Stimulated activated CD8-positive, alpha-beta memory T cell treated with anti-CD3 and anti-CD28 coated beads, Interleukin-4, amount 100 ng/mL, for 24 hours (primary cell): ENCODE data around the gene S100P.

Source experiments
- DNase-seq: peaks from one replicate; pipeline ENCODE4 v3.0.0-alpha.2; 2020; ENCODE audit warnings: low read depth

Gene S100P

GRCh38 chr4:6697131-6697530 lies 3.5 kb downstream of the S100P start:
- DNase-seq: no peak

GRCh38 chr4:6699388-6699787 lies 5.7 kb downstream of the S100P start:
- no peak for DNase-seq

GRCh38 chr4:6699903-6700302 lies 6.2 kb downstream of the S100P start:
- DNase-seq: no peak

DNA sequence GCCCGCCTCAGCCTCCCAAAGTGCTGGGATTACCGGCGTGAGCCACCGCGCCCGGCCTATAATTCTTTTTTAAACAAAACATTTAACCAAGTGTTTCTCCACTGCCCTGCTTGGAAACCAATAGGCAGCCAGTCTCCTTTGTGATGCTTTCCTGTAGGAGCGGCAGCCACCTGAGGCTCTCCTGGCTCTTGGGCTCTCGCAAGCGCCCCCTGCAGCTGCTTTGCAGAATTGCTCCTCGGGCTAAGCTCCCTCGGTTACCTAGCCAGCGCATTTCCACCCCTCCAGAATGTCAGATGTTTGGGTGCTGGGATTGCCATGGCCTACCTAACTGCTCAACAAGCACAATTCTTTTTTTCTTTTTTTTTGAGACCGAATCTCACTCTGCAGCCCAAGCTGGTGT lies 7.7 kb downstream of the S100P start:
- DNase-seq: no peak

DNA sequence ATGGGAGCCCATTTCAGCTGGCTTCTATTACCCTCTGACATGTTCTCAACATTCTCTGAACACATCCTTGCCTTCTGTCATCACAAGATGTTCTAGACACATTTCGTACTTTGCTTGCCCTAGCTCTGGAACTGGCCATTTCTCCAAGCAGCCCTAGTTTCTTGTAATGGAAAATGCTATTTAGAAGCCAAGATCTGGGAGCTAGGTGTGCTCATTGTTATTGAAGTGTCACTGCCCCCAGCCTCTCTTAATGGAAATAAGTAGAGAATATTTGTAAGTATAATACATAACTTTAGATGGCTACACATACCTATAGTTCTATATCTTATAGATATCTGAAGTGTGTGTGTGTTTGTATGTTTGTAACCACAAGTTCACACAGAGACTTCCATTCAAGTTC lies 9.1 kb downstream of the S100P start:
- DNase-seq: no peak

DNA sequence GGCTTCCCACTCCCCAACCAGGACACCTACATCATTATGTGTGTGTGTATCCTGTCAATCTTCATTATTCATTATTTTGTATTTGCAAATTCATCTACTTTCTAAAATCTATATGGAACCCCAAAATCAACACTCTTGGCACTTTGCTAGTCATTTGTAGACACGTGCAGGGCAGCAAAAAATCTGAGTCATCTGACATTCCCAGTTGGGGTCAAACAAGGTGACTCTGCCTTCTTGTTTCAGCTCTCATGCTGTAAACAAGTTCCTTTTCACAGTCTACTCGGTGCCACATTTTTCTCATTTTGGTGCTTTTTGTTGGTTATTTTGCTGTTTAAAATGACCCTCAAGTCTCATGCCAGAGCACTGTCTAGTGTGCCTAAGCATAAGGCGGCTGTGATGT lies 10.1 kb downstream of the S100P start:
- DNase-seq: no peak

- no peak for DNase-seq
These were observed 12.0 kb downstream of the S100P start for GRCh38 chr4:6705646-6706045.

GRCh38 chr4:6706173-6706572 lies 12.5 kb downstream of the S100P start:
- no peak for DNase-seq

DNA sequence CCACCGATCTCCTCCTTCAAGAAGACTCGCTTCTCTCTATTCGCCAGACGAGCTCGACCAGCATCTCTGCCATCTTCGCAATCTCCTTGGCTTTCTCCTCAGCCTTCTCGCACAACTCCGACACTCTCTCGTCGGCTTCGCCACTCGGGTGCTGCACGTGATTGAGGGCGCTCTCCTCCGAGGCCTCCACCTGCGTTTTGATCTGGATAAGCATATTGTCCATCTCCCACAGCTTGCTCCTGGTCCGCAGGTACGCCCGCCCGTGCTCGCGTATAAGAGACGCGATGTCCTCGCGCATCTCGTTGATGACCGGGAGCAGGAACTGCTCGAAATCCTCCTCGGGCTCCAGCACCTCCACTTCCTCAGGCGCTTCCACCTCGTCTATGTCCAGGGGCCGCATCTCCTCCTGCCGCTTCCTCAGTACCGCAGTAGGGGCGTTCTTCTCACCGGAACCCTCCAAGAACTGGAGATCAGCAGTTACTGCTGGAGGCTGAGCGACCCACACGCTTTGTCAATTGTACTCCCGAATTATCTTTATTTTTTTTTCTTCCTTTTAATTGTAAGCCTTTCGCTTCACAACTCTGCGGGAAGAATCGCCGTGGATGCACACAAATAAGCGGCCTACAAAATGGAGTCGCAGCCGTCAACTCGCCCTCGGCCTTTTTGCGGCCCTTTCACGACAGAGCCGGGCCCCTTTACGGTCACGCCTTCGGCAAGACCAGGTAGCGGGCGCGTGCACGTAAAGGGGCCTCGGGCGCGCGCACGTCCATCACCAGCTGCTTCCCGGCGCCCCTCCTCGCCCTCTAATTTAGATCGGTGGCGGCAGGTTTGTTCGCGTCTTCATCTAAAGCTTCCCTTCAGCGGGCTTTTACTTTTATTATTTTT lies 15.8 kb downstream of the S100P start, which contains the start of gene MRFAP1L1:
Gene MRFAP1L1, minus strand, starts transcription at position 636 of the 885 bp plus-strand sequence. Its CDS starts 236 bp downstream, at position 400.
- DNase-seq: peak; percentile 96

DNA sequence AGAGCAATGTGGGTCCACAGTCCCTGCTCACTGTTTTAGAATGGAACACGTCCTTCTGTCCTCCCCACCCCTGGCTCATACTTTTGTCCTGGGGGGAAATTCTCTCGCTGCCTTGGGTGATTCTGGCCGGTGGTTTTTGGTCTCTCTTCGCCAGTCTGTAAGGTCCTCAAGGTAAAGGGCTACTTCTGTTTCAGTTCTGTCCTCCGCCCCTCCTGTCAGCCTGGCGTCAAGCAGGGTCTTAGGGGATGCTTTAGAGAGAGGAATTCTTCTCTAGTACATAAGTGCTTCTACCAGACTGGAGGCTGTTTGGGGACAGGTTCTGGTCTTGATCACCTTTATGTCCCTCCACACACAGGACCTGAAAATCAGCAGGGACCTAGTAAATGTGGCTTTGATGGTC lies 16.6 kb downstream of the S100P start:
- no peak for DNase-seq

GRCh38 chr4:6710996-6711395 lies 17.3 kb downstream of the S100P start:
- no peak for DNase-seq

GRCh38 chr4:6714954-6715353 lies 21.3 kb downstream of the S100P start:
- no peak for DNase-seq

DNA sequence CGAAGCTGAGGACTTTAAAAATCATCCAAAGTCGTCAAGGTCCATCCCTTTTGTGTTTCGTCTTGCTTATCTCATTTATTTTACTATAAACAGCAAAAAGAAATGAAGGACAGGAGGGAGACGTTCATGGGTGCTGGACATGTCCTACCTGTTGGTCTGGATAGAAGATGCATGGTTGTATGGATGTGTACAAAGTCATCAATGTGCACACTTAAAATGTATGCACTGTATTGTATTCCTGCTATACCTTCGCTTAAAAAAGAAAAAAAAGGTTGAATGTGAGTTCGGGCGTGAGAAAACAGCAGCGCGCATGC lies 22.0 kb downstream of the S100P start:
- DNase-seq: no peak

DNA sequence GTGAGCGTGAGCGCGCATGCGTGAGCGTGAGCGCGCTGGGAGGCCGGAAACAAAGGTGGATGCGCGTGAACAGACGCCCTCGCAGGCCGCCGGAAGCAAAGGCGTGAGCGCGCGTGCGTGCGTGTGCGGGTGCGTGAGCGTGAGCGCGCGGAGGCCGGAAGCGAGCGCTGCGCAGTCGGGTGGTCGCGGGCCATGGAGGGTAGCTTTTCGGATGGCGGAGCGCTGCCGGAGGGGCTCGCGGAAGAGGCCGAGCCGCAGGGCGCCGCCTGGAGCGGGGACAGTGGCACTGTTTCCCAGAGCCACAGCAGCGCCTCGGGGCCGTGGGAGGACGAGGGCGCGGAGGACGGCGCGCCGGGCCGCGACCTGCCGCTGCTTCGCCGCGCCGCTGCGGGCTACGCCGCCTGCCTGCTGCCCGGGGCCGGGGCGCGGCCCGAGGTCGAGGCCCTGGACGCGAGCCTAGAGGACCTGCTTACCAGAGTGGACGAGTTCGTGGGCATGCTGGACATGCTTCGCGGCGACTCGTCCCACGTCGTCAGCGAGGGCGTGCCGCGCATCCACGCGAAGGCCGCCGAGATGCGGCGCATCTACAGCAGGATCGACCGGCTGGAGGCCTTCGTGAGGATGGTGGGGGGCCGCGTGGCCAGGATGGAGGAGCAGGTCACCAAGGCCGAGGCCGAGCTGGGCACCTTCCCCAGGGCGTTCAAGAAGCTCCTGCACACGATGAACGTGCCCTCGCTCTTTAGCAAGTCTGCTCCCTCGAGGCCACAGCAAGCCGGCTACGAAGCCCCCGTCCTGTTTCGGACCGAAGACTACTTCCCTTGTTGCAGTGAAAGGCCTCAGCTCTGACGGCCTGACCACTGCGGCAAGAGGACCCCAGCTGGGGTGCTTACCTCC lies 22.6 kb downstream of the S100P start, which contains the start of gene BLOC1S4:
Gene BLOC1S4, plus strand, starts transcription at position 157 of the 894 bp plus-strand sequence. Its CDS starts 36 bp downstream, at position 193.
- peak; percentile 80 for DNase-seq

- no peak for DNase-seq
These were observed 23.4 kb downstream of the S100P start for GRCh38 chr4:6716958-6717655.

GRCh38 chr4:6718932-6719610 lies 25.4 kb downstream of the S100P start:
- DNase-seq: no peak

DNA sequence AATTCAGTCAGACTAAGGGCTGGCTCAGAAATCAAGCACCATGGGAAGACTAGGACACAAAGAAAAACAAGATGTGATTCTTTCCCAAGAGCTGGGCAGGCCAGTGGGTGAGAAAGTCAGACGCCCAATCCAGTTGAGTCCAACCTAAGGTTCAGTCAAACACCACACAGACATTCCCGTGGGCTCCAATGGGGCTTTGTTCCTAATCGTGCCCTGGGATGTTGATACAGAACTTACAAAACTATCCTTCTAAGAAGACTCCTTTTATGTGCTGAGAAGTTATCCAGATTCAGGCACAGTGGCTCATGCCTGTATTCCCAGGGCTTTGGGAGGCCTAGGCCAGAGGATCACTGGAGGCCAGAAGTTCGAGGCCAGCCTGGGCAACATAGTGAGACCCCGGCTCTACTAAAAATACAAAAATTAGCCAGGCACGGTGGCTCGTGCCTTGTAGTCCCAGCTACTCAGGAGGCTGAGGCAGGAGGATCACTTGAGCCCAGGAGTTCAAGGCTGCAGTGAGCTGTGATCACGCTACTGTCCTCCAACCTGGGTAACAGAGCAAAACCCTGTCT lies 26.0 kb downstream of the S100P start:
- DNase-seq: no peak

DNA sequence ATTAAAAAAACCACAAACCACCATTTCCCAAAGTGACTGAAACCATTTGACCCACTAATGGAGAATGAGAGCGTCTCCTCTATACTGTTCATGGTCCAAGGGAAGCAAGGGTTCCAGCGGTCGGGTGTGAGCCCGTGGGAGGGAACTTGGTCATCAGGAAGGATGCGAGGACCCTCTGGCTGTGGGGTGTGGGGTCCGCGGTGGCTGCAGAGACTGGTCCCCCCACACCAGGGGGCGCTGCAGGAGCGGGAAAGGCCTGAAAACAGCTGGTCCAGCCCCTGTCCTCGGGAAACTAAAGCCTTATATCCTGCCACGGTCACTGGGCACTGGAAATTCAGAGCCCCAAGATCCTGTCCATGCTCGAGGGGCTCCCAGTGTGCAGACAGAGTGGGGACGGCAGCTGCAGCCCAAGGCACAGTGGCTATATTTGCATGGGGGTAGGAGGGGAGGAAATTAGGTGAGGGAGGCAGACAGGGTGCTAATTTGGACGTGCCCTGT lies 26.6 kb downstream of the S100P start:
- peak; percentile 73 for DNase-seq

DNA sequence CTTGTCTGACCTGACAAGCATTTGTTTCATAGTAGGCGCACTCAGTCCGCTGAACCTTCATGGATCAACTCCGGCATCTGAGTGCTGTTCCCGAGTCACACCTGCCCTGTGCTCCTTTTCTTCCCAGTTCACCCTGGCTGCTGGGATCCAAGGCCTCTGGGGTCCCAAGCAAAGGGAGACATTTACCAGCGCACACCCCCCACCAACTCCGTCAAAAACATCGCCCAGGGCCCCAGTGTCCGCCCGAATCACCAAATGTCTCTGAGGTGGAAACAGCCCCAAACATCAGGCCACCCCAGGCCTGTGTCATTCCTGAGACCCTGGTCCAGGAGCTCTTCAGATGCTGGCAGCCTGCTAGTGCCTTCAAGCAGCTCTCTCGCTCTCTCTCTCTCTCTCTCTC lies 27.4 kb downstream of the S100P start:
- DNase-seq: no peak

- no peak for DNase-seq
These were observed 29.2 kb downstream of the S100P start for GRCh38 chr4:6722891-6723290.

- no peak for DNase-seq
These were observed 30.2 kb downstream of the S100P start for GRCh38 chr4:6723851-6724250.
